H9 (cell line): ENCODE results near the gene FAM163B. TPM values are rescaled to one million over a fixed set of nuclear protein-coding genes. Genes with fewer than 3 reads are reported as not detected.

Experiments
- DNase-seq: peaks from one replicate; pipeline ENCODE4 v3.0.0-alpha.2; 2017
- H2AFZ ChIP-seq: one replicate; pipeline ENCODE4 v1.6.1; 2013; ENCODE audit warnings: mild to moderate bottlenecking, low read length, control low read depth, moderate library complexity
- H2AK5ac ChIP-seq: 2 replicates; pipeline ENCODE4 v1.6.1; 2013; ENCODE audit warnings: low read length, control low read depth, mixed read lengths; ENCODE audit not compliant: insufficient read length
- H2BK120ac ChIP-seq: one replicate; pipeline ENCODE4 v1.6.1; 2013; ENCODE audit warnings: low read depth, mild to moderate bottlenecking, low read length, control low read depth, inconsistent platforms; ENCODE audit not compliant: poor library complexity, severe bottlenecking
- H2BK12ac ChIP-seq: 2 replicates; pipeline ENCODE4 v1.6.1; 2013; ENCODE audit warnings: low read length, control low read depth, mixed read lengths, low read depth; ENCODE audit not compliant: insufficient read length
- H2BK15ac ChIP-seq: 2 replicates; pipeline ENCODE4 v1.6.1; 2013; ENCODE audit warnings: low read depth, low read length, control low read depth
- H2BK20ac ChIP-seq: one replicate; pipeline ENCODE4 v1.6.1; 2013; ENCODE audit warnings: low read depth, mild to moderate bottlenecking, low read length, control low read depth, inconsistent platforms; ENCODE audit not compliant: poor library complexity, severe bottlenecking
- H2BK5ac ChIP-seq: 2 replicates; pipeline ENCODE4 v1.6.1; 2013; ENCODE audit warnings: low read length, control low read depth, mixed read lengths; ENCODE audit not compliant: insufficient read length
- H3K14ac ChIP-seq: 2 replicates; pipeline ENCODE4 v1.6.1; 2013; ENCODE audit warnings: low read length, control low read depth; ENCODE audit not compliant: insufficient read depth
- H3K18ac ChIP-seq: 2 replicates; pipeline ENCODE4 v1.6.1; 2013; ENCODE audit warnings: low read depth, mild to moderate bottlenecking, mixed read lengths, low read length, control low read depth; ENCODE audit not compliant: insufficient read length
- H3K23ac ChIP-seq: 2 replicates; pipeline ENCODE4 v1.6.1; 2013; ENCODE audit warnings: low read length, control low read depth, mixed read lengths, low read depth; ENCODE audit not compliant: insufficient read length
- H3K23me2 ChIP-seq: 2 replicates; pipeline ENCODE4 v1.6.1; 2013; ENCODE audit warnings: low read depth, mild to moderate bottlenecking, mixed read lengths, low read length, control low read depth; ENCODE audit not compliant: insufficient read length, poor library complexity, severe bottlenecking
- H3K27ac ChIP-seq: 2 replicates; pipeline ENCODE4 v1.5.1; 2013; ENCODE audit warnings: low read length, control low read depth, mixed read lengths, low read depth; ENCODE audit not compliant: insufficient read length
- H3K27me3 ChIP-seq: 2 replicates; pipeline ENCODE4 v1.6.1; 2013; ENCODE audit warnings: low read length, control low read depth, inconsistent platforms; ENCODE audit not compliant: insufficient read depth
- H3K4ac ChIP-seq: 2 replicates; pipeline ENCODE4 v1.6.1; 2013; ENCODE audit warnings: low read depth, mild to moderate bottlenecking, control low read depth, inconsistent platforms, low read length, moderate library complexity
- H3K4me1 ChIP-seq: 2 replicates; pipeline ENCODE4 v1.6.1; 2013; ENCODE audit warnings: low read length, control low read depth, inconsistent platforms; ENCODE audit not compliant: insufficient read depth
- H3K4me2 ChIP-seq: 2 replicates; pipeline ENCODE4 v1.6.1; 2013; ENCODE audit warnings: low read length, control low read depth, mixed read lengths; ENCODE audit not compliant: insufficient read length, insufficient read depth
- H3K56ac ChIP-seq: 2 replicates; pipeline ENCODE4 v1.6.1; 2013; ENCODE audit warnings: low read depth, mild to moderate bottlenecking, mixed read lengths, low read length, control low read depth; ENCODE audit not compliant: insufficient read length
- H3K79me1 ChIP-seq: 2 replicates; pipeline ENCODE4 v1.6.1; 2013; ENCODE audit warnings: low read depth, mild to moderate bottlenecking, moderate library complexity, low read length, control low read depth, inconsistent platforms; ENCODE audit not compliant: insufficient read depth, poor library complexity, severe bottlenecking
- H3K79me2 ChIP-seq: 2 replicates; pipeline ENCODE4 v1.6.1; 2013; ENCODE audit warnings: low read length, control low read depth, inconsistent platforms; ENCODE audit not compliant: insufficient read depth
- H3K9ac ChIP-seq: 2 replicates; pipeline ENCODE4 v1.6.1; 2013; ENCODE audit warnings: low read length, control low read depth, mixed read lengths; ENCODE audit not compliant: insufficient read length; ENCODE audit errors: extremely low read depth
- H3K9me3 ChIP-seq: one replicate; pipeline ENCODE4 v1.6.1; 2013; ENCODE audit warnings: low read depth, low read length, inconsistent platforms; ENCODE audit not compliant: control insufficient read depth
- H3T11ph ChIP-seq: one replicate; pipeline ENCODE4 v1.6.1; 2013; ENCODE audit warnings: mild to moderate bottlenecking, low read length, control low read depth, inconsistent platforms
- H4K20me1 ChIP-seq: one replicate; pipeline ENCODE4 v1.6.1; 2013; ENCODE audit not compliant: control insufficient read depth, insufficient read length, insufficient read depth
- H4K5ac ChIP-seq: 2 replicates; pipeline ENCODE4 v1.6.1; 2013; ENCODE audit warnings: low read depth, mild to moderate bottlenecking, mixed read lengths, low read length, control low read depth; ENCODE audit not compliant: insufficient read length
- H4K8ac ChIP-seq: replicated peaks from 2 replicates; pipeline ENCODE4 v1.6.1; 2013; ENCODE audit warnings: low read length, control low read depth, mixed read lengths, low read depth; ENCODE audit not compliant: insufficient read length
- H4K91ac ChIP-seq: 2 replicates; pipeline ENCODE4 v1.6.1; 2013; ENCODE audit warnings: low read depth, mild to moderate bottlenecking, moderate library complexity, mixed read lengths, low read length, control low read depth; ENCODE audit not compliant: insufficient read length
- H3K27ac Mint-ChIP-seq, 3 experiments: 2 replicates in 2 of 3; 3 replicates in 1 of 3; pipeline ENCODE4 v1.8.0; 2020 to 2021; ENCODE audit warnings: mixed read lengths in 3 of 3, mild to moderate bottlenecking in 1 of 3, moderate library complexity in 1 of 3
- H3K27me3 Mint-ChIP-seq: 2 replicates; pipeline ENCODE4 v1.8.0; 2021; ENCODE audit warnings: low read depth, mild to moderate bottlenecking, moderate library complexity, mixed read lengths
- H3K36me3 Mint-ChIP-seq, 3 experiments: 2 replicates in 2 of 3; 3 replicates in 1 of 3; pipeline ENCODE4 v1.8.0; 2020 to 2021; ENCODE audit warnings: low read depth in 3 of 3, mixed read lengths in 3 of 3; ENCODE audit not compliant: insufficient read depth in 1 of 3
- H3K4me1 Mint-ChIP-seq, 2 experiments: 2 replicates each; pipeline ENCODE4 v1.8.0; 2020; ENCODE audit warnings: mixed read lengths in 2 of 2
- H3K4me3 Mint-ChIP-seq, 2 experiments: 2 replicates in 1 of 2; 3 replicates in 1 of 2; pipeline ENCODE4 v1.8.0; 2020 to 2021; ENCODE audit warnings: mild to moderate bottlenecking in 2 of 2, mixed read lengths in 2 of 2, moderate library complexity in 1 of 2
- H3K9me3 Mint-ChIP-seq, 2 experiments: 2 replicates in 1 of 2; 3 replicates in 1 of 2; pipeline ENCODE4 v1.8.0; 2020; ENCODE audit warnings: mild to moderate bottlenecking in 2 of 2, mixed read lengths in 2 of 2, moderate library complexity in 1 of 2
- WGBS: extraction: QIAGEN DNeasy Blood & Tissue Kit; methylation state at CpG from one replicate; pipeline ENCODE4 v1.1.7; 2013; ENCODE audit warnings: missing lambda C conversion rate, low lambda C conversion rate, mixed read lengths; ENCODE audit not compliant: insufficient read length; ENCODE audit errors: extremely low coverage; 5-methylcytosine and 5-hydroxymethylcytosine counted together
- total RNA-seq: library from RNA; stranded (reverse); gene quantifications from 2 replicates; pipeline ENCODE4 v1.2.1, GENCODE V29; 2021
- TF ChIP-seq, protein P1 (sequence below): fragments of 200-600 bp; sonication (generic); conservative IDR thresholded peaks from 3 replicates; pipeline ENCODE4 v1.8.0; 2021; ENCODE audit warnings: antibody characterized with exemption, mild to moderate bottlenecking

FAM163B gene
- total RNA-seq, 1 experiment from 2014 or later, result 0.39 TPM

DNA sequence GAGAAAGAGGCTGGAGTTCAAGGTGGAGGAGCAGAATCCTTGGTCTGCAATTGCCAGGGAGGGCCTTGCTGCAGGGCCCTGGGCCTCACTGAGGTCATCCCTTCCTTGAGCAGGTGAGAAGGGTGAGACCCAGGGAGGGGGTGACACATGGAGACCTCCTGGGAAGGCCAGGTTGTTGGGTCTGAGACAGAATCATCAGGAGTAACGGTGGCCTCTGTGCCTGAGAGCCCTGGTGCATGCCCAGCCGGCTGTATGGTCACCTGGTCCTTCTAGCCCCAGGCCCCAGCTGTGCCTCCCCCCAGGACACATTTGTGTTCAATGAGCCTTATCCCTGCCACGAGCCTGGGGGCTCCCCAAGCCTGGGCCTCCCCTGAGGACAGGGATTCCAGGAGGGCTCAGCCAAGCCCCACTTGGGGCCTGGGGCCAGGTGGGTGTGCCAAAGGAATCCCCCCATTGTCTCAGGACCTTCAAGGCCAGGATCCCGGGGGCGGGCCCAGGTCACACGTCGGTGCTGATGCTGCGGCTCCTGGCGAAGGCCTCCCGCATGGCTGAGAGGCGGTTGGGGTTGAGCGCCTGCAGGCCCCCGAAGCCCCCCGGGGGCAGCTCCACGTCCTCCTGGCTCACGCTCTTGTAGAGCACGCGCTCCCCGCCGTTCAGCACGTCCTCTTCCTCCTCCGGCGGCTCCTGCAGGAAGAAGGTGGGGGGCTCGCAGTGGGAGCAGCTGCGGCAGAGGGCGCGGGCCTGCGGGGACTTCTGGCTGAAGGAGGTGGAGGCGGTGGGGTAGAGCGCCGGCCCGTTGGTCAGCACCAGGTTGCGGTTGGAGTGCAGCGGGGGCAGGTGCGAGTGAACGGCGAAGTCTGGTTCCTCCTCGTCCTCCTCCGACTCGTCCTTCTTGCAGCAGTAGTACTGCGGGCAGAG is 30.4 kb downstream of the FAM163B start:
- H3K27ac Mint-ChIP-seq, result no peak overlapping the region
- Histone ChIP-seq H2AK5ac (no peak overlapping the region), H3K23ac (no peak overlapping the region), H3K4me2 (no peak overlapping the region), H4K5ac (no peak overlapping the region), H2BK5ac (no peak overlapping the region), H2BK20ac (no peak overlapping the region), H2AFZ (no peak overlapping the region), H3K79me2 (no peaks in the 10 kb centered on the region), H3K4me1 (no peaks in the 10 kb centered on the region; the same call in 1 of the 2 replicates), H3T11ph (no peak overlapping the region), H2BK12ac (no peak overlapping the region), H3K27me3 (no peaks in the 10 kb centered on the region), H3K9ac (no peak overlapping the region), H4K91ac (no peak overlapping the region), H3K27ac (no peak overlapping the region), H3K18ac (no peak overlapping the region), H3K9me3 (no peaks in the 10 kb centered on the region), H3K14ac (no peak overlapping the region), H3K79me1 (no peaks in the 10 kb centered on the region), H4K8ac (no peak overlapping the region), H3K23me2 (no peaks in the 10 kb centered on the region), H3K56ac (no peak overlapping the region), H2BK15ac (no peak overlapping the region), H2BK120ac (no peak overlapping the region), H4K20me1 (no peaks in the 10 kb centered on the region), H3K4ac (no peak overlapping the region)
- no peak overlapping the region for H3K4me3 Mint-ChIP-seq
- H3K27me3 Mint-ChIP-seq, result peaks cover 5% of the 10 kb centered on the region
- DNase-seq, result no peak
- WGBS, result no CpG with 5 or more reads among the region's 41 CpGs
- H3K36me3 Mint-ChIP-seq, result no peaks in the 10 kb centered on the region
- TF ChIP-seq, protein P1, sequence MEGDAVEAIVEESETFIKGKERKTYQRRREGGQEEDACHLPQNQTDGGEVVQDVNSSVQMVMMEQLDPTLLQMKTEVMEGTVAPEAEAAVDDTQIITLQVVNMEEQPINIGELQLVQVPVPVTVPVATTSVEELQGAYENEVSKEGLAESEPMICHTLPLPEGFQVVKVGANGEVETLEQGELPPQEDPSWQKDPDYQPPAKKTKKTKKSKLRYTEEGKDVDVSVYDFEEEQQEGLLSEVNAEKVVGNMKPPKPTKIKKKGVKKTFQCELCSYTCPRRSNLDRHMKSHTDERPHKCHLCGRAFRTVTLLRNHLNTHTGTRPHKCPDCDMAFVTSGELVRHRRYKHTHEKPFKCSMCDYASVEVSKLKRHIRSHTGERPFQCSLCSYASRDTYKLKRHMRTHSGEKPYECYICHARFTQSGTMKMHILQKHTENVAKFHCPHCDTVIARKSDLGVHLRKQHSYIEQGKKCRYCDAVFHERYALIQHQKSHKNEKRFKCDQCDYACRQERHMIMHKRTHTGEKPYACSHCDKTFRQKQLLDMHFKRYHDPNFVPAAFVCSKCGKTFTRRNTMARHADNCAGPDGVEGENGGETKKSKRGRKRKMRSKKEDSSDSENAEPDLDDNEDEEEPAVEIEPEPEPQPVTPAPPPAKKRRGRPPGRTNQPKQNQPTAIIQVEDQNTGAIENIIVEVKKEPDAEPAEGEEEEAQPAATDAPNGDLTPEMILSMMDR, result no peak
- H3K4me1 Mint-ChIP-seq, result peaks cover 41 to 58% of the 10 kb centered on the region in 2 experiments
- no peaks in the 10 kb centered on the region for H3K9me3 Mint-ChIP-seq
